ENCODE results near the gene MSL3B.

Gene MSL3B

GRCh38 chr2:233817995-233818638 lies 50.1 kb downstream of the MSL3B start:
- no peak for TF ChIP-seq CTCF (IDR thresholded peaks at IDR 0.05; ENCODE audit: borderline replicate concordance, insufficient read depth, low read depth, low read length)
- H3K4me3 ChIP-seq (ENCODE audit: low read depth, low read length): no peak overlapping the region

GRCh38 chr2:233817361-233817911 lies 50.8 kb downstream of the MSL3B start:
- no peak overlapping the region for H3K4me3 ChIP-seq (ENCODE audit: low read depth, low read length)
- TF ChIP-seq CTCF (IDR thresholded peaks at IDR 0.05; ENCODE audit: borderline replicate concordance, insufficient read depth, low read depth, low read length): no peak

- H3K4me3 ChIP-seq (ENCODE audit: low read depth, low read length): no peak overlapping the region
- no peak for TF ChIP-seq CTCF (IDR thresholded peaks at IDR 0.05; ENCODE audit: borderline replicate concordance, insufficient read depth, low read depth, low read length)
These were observed 51.4 kb downstream of the MSL3B start for GRCh38 chr2:233816771-233817170.

- no peak for TF ChIP-seq CTCF (IDR thresholded peaks at IDR 0.05; ENCODE audit: borderline replicate concordance, insufficient read depth, low read depth, low read length)
These were observed 51.9 kb downstream of the MSL3B start for GRCh38 chr2:233816334-233816733.

GRCh38 chr2:233815861-233816260 lies 52.3 kb downstream of the MSL3B start:
- no peak for TF ChIP-seq CTCF (IDR thresholded peaks at IDR 0.05; ENCODE audit: borderline replicate concordance, insufficient read depth, low read depth, low read length)
- no peak overlapping the region for H3K4me3 ChIP-seq (ENCODE audit: low read depth, low read length)

More at GRCh38 chr2:233816334-233816733, 51.9 kb downstream of the MSL3B start:
- no peak overlapping the region for H3K4me3 ChIP-seq (ENCODE audit: low read depth, low read length)

Measured in GM12875 (cell line).